HG02571 (cell line): ENCODE results near the gene TMEM42.

Experiments
- ATAC-seq: cut with Tn5 transposase; IDR thresholded peaks from one replicate; pipeline ENCODE4 v1.9.1; 2021; ENCODE audit warnings: mild to moderate bottlenecking, moderate library complexity; ENCODE audit not compliant: unreplicated experiment

TMEM42 gene

DNA sequence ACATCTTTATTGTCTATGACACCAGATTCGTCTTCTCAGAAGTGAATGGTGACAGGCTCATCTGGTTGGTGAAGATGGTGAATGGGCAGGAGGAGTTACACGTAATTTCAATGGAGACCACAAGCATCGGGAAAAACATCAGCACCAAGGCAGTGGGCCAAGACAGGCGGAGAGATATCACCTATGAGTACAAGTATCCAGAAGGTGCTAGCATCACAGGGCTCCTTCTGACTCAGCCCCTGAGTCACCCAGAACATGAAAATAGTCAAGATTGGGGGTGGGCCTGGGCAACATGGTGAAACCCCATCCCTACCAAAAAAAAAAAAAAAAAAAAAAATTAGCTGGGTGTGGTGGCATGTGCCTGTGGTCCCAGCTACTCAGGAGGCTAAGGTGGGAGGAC, 45.3 kb downstream of the TMEM42 start:
- no peak for ATAC-seq

DNA sequence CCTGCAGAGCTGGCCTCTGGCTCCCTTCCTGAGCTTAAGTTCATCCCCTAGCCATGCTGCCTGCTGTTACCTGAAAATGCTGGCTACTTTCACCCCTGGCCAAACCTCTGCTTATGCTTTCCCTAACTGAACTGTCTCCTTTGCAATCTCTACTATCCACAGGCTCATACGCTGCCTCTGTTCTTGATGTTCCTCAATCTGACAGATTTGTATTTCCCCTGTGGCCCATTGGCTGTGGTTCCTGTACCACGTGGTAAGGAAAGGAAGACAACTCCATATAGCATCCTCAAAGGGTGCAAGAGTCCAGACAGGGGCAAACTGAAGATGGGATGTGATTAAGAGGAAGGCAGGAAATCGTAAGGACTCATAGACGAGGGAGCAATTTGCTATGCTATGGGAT, 45.9 kb downstream of the TMEM42 start:
- no peak for ATAC-seq

DNA sequence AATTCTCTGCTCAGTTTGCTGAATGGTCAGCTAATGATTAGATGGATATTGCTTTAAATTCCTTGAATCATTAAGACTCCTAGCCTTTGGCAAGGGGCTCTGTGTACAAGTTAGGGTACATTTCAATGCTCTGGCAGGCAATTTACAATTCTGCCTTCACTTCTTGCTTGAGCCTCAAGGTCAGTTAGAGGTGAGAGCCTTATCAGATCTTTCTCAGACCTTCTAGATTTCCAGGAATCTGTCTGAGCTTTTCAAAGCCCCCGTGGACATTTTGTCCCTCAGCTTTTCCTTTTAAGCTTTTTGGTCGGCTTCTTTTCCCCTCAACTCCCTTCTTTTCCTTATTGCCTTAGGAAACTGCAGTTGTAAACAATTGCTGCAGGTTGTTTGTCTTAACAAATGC, 47.4 kb downstream of the TMEM42 start:
- no peak for ATAC-seq

DNA sequence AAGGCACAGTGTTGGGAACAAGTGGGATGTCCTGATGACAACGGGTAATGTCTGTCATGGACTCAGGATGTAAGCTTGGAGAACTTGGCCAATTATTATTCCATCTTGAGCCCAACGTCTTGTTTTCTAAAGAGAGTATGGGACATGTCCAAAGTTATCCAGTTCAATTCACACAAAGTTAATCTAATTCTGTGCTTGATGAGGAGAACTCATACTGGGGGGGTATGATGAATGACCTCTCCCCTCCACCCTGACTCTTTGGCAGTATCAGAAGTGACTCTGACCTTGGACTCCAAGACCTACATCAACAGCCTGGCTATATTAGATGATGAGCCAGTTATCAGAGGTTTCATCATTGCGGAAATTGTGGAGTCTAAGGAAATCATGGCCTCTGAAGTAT, 49.0 kb downstream of the TMEM42 start:
- no peak for ATAC-seq

DNA sequence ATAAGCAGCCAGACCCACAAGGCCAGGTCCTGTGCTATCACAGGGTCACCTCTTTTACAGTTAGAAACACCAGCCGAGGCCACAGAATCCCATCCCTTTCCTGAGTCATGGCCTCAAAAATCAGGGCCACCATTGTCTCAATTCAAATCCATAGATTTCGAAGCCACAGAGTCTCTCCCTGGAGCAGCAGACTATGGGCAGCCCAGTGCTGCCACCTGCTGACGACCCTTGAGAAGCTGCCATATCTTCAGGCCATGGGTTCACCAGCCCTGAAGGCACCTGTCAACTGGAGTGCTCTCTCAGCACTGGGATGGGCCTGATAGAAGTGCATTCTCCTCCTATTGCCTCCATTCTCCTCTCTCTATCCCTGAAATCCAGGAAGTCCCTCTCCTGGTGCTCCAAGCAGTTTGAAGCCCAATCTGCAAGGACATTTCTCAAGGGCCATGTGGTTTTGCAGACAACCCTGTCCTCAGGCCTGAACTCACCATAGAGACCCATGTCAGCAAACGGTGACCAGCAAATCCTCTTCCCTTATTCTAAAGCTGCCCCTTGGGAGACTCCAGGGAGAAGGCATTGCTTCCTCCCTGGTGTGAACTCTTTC, 52.3 kb downstream of the TMEM42 start:
- no peak for ATAC-seq

DNA sequence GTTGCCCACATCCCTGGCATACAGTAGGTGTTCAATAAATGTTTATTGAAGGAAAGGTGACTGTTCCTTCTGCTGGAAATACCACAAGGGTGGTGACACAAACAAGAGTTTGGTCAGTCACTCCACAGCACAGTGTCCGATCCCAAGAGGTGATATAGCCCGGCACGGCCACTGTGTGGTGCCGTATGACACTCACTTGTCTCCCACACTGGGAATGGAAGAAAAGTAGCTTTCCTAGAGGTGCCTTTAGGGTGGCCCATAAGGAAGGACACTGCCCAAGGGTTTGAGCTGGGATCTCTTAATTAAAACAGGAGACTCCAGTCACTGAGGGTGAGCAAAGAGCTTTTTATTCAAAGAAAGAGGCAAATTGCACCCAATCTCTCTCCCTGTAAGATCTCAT, 53.2 kb downstream of the TMEM42 start:
- no peak for ATAC-seq
